UCSD-AML1 (cell line): ENCODE data around the gene SYT12.
A peak's percentile ranks its signal among the peaks of the same experiment; 100 is the strongest.

ENCODE experiments used
- DNase-seq: peaks from one replicate; lab custom pipeline; 2025; ENCODE audit not compliant: unreplicated experiment; lab: John Stamatoyannopoulos, UW

SYT12 gene

DNA sequence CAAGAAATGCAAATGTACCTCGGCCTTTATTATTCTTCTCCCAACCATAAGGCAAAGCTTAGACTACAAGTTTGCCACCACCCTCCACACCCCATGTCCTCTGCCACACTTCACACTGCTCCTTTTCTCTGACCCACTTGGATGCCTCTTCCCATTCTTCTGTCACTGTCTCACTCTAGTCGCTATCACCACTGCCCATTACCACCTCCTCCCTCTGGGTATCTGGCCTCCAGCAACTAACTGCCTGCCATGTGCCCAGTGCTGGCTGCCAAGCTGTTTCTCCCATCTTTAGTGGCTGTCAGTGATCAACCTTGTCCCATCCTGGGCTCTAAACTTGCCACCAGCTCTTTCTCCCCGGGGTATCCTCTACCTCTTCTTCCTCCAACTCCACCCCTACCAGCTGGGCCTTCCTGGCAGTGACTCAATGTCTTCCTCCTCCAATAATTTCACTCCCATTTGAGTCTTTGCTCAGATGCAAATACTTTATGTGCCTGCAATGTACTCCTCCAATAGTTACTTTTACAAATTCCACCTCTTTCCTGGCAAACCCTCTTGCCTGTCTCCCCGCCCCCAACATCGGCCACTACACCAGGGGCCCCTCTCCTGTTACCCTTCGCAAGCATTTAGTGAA, 76.0 kb downstream of the SYT12 start:
- DNase-seq: no peak

DNA sequence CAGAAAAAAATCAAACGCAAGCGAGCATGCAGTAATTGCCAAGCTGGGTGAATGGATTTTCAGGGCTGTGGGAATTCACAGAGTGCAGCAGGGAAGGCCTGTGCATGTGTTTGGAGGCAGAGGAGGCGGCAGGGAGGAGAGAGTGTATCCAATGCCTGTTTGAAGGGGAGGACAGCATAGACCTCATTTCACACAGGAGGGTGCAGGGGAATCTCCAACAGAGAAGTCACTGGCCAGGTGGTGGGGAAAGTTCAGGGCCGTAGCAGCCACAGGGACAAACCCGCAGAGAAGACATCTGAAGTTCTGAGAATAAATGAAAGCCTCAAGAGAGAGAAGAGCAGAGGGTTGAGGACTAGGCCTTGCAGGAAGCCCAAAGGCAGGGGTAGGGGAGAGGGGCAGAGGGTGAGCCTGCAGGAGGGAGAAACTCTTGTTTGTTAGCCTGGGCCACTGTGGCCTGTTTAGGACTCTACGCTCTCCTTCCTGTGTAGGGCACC, 76.9 kb downstream of the SYT12 start:
- DNase-seq: peak; percentile 37
